ENCODE measurements around the gene GPATCH1. TPM values are rescaled to one million over a fixed set of nuclear protein-coding genes. Genes with fewer than 3 reads are reported as not detected.
A peak's percentile ranks its signal among the peaks of the same experiment; 100 is the strongest.

The GPATCH1 gene
- total and polyA plus RNA-seq, 2 of the 13 experiments (the other 11 are each of a cell fraction or from before 2014, with no cell fraction given) = 6.8 to 6.9 TPM

- peak; percentile 42; the same call in 1 of the 2 replicates for TF ChIP-seq ZBTB4 (CRISPR knock-in tag; IDR thresholded peaks at IDR 0.05; ENCODE audit: borderline replicate concordance)
- no peak for TF ChIP-seq MTA1 (CRISPR knock-in tag; IDR thresholded peaks at IDR 0.05; ENCODE audit: borderline replicate concordance)
- TF ChIP-seq GABPB1 (CRISPR knock-in tag; IDR thresholded peaks at IDR 0.05) = peak; percentile 93
- TF ChIP-seq NFYB (CRISPR knock-in tag; IDR thresholded peaks at IDR 0.05) = peak; percentile 12; the same call in 1 of the 2 replicates
- peak; percentile 81; the same call in 1 of the 2 replicates for TF ChIP-seq SIN3A (IDR thresholded peaks at IDR 0.05; ENCODE audit: borderline replicate concordance, low read depth, low read length)
- no peak for TF ChIP-seq TCF7 (IDR thresholded peaks at IDR 0.05; ENCODE audit: low read depth)
- TF ChIP-seq ZNF350 (CRISPR knock-in tag; IDR thresholded peaks at IDR 0.05; ENCODE audit: borderline replicate concordance, low read depth) = peak; percentile 97
- 0 out of 2 replicates have a peak, but pooled peaks have one; percentile 26 for TF ChIP-seq ZNF619 (CRISPR knock-in tag; IDR thresholded peaks at IDR 0.05)
- peak; percentile 74; the same call in 1 of the 2 replicates for TF ChIP-seq POGZ (CRISPR knock-in tag; IDR thresholded peaks at IDR 0.05)
- TF ChIP-seq ZNF629 (CRISPR knock-in tag; conservative IDR thresholded peaks at IDR 0.05) = peak; percentile 49; the same call in 1 of the 2 replicates
- TF ChIP-seq, protein P1, sequence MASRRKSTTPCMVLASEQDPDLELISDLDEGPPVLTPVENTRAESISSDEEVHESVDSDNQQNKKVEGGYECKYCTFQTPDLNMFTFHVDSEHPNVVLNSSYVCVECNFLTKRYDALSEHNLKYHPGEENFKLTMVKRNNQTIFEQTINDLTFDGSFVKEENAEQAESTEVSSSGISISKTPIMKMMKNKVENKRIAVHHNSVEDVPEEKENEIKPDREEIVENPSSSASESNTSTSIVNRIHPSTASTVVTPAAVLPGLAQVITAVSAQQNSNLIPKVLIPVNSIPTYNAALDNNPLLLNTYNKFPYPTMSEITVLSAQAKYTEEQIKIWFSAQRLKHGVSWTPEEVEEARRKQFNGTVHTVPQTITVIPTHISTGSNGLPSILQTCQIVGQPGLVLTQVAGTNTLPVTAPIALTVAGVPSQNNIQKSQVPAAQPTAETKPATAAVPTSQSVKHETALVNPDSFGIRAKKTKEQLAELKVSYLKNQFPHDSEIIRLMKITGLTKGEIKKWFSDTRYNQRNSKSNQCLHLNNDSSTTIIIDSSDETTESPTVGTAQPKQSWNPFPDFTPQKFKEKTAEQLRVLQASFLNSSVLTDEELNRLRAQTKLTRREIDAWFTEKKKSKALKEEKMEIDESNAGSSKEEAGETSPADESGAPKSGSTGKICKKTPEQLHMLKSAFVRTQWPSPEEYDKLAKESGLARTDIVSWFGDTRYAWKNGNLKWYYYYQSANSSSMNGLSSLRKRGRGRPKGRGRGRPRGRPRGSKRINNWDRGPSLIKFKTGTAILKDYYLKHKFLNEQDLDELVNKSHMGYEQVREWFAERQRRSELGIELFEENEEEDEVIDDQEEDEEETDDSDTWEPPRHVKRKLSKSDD (CRISPR knock-in tag; IDR thresholded peaks at IDR 0.05; ENCODE audit: low read depth) = peak; percentile 13; the same call in 1 of the 2 replicates
- peak; percentile 66; the same call in 1 of the 2 replicates for TF ChIP-seq SNAPC2 (CRISPR knock-in tag; IDR thresholded peaks at IDR 0.05)
- no peak for TF ChIP-seq PAF1 (CRISPR knock-in tag; IDR thresholded peaks at IDR 0.05)
- TF ChIP-seq RBM39 (IDR thresholded peaks at IDR 0.05; ENCODE audit: low read depth, low read length, poor library complexity, severe bottlenecking) = peak; percentile 67
- TF ChIP-seq U2AF2 (IDR thresholded peaks at IDR 0.05; ENCODE audit: low read depth, low read length) = no peak
- peak; percentile 49 for TF ChIP-seq BCL6 (CRISPR knock-in tag; IDR thresholded peaks at IDR 0.05)
- TF ChIP-seq ZNF782 (CRISPR knock-in tag; IDR thresholded peaks at IDR 0.05; ENCODE audit: borderline replicate concordance) = peak; percentile 57; the same call in 1 of the 2 replicates
- peak; percentile 84; the same call in 1 of the 2 replicates for TF ChIP-seq FOXC1 (CRISPR knock-in tag; IDR thresholded peaks at IDR 0.05; ENCODE audit: borderline replicate concordance)
- TF ChIP-seq ONECUT2 (CRISPR knock-in tag; IDR thresholded peaks at IDR 0.05) = no peak; the same call in 1 of the 2 replicates
- TF ChIP-seq, protein P2, sequence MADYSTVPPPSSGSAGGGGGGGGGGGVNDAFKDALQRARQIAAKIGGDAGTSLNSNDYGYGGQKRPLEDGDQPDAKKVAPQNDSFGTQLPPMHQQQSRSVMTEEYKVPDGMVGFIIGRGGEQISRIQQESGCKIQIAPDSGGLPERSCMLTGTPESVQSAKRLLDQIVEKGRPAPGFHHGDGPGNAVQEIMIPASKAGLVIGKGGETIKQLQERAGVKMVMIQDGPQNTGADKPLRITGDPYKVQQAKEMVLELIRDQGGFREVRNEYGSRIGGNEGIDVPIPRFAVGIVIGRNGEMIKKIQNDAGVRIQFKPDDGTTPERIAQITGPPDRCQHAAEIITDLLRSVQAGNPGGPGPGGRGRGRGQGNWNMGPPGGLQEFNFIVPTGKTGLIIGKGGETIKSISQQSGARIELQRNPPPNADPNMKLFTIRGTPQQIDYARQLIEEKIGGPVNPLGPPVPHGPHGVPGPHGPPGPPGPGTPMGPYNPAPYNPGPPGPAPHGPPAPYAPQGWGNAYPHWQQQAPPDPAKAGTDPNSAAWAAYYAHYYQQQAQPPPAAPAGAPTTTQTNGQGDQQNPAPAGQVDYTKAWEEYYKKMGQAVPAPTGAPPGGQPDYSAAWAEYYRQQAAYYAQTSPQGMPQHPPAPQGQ (CRISPR knock-in tag; IDR thresholded peaks at IDR 0.05; ENCODE audit: borderline replicate concordance) = peak; percentile 61; the same call in 1 of the 2 replicates
- no peak for TF ChIP-seq SETDB1 (CRISPR knock-in tag; IDR thresholded peaks at IDR 0.05; ENCODE audit: borderline replicate concordance)
Measured at GRCh38 chr19:33176670-33177416, 95.9 kb downstream of the GPATCH1 start (continued).
